ENCODE results near the gene SAMD10. TPM values are rescaled to one million over a fixed set of nuclear protein-coding genes. Genes with fewer than 3 reads are reported as not detected.

Gene SAMD10
- total and polyA plus RNA-seq, 5 donors, result 3.3 to 4.9 (median 3.9) TPM

Small RNAs within 50 kb of the gene (microRNA-seq; reads per million reads assigned to microRNA genes)
- 0 to 0.84 reads per million in 2 donors for gene MIR1914
- gene MIR647, result 0 reads per million in 2 donors

Other genes starting within 250 kb of the SAMD10 start
- gene LIME1, start 243.0 kb downstream of the SAMD10 start, total RNA-seq, result 1 to 10 TPM; 2.1 to 2.9 (median 2.7) TPM
- 2.7 TPM for gene LIME1, start 243.0 kb downstream of the SAMD10 start, polyA plus RNA-seq
- 10 to 100 TPM; 42.7 to 69.1 (median 50.1) TPM for gene SLC2A4RG, start 239.9 kb downstream of the SAMD10 start, total RNA-seq
- gene SLC2A4RG, start 239.9 kb downstream of the SAMD10 start, polyA plus RNA-seq, result 39.2 TPM
- gene ZBTB46, start 148.4 kb downstream of the SAMD10 start, total RNA-seq, result 10 to 100 TPM; 14.4 to 18.1 (median 16.3) TPM
- 6.7 TPM for gene ZBTB46, start 148.4 kb downstream of the SAMD10 start, polyA plus RNA-seq
- not detected for gene ABHD16B, start 118.1 kb downstream of the SAMD10 start, total RNA-seq
- gene ABHD16B, start 118.1 kb downstream of the SAMD10 start, polyA plus RNA-seq, result 0.54 TPM
- 10 to 100 TPM; 62.1 to 73.5 (median 63.6) TPM for gene TPD52L2, start 114.4 kb downstream of the SAMD10 start, total RNA-seq
- gene TPD52L2, start 114.4 kb downstream of the SAMD10 start, polyA plus RNA-seq, result 52.3 TPM
- gene DNAJC5, start 84.5 kb downstream of the SAMD10 start, total RNA-seq, result 10 to 100 TPM; 43.1 to 51.0 (median 49.9) TPM
- 32.2 TPM for gene DNAJC5, start 84.5 kb downstream of the SAMD10 start, polyA plus RNA-seq
- 10 to 100 TPM; 35.5 to 47.0 (median 44.0) TPM for gene UCKL1, start 23.2 kb downstream of the SAMD10 start, total RNA-seq
- gene UCKL1, start 23.2 kb downstream of the SAMD10 start, polyA plus RNA-seq, result 36.5 TPM
- 10 to 100 TPM; 12.3 to 16.1 (median 13.6) TPM for gene ZNF512B, start 9.7 kb downstream of the SAMD10 start, total RNA-seq
- gene ZNF512B, start 9.7 kb downstream of the SAMD10 start, polyA plus RNA-seq, result 9.8 TPM
- 10 to 100 TPM; 42.5 to 44.7 (median 43.5) TPM for gene PRPF6, start 1.5 kb upstream of the SAMD10 start, total RNA-seq
- gene PRPF6, start 1.5 kb upstream of the SAMD10 start, polyA plus RNA-seq, result 29.6 TPM
- gene C20orf204, start 56.5 kb upstream of the SAMD10 start, total RNA-seq, result under 1 TPM; 0.21 to 0.82 (median 0.49) TPM
- gene C20orf204, start 56.5 kb upstream of the SAMD10 start, polyA plus RNA-seq, result 0.36 TPM
- 10 to 100 TPM; 28.7 to 42.1 (median 41.1) TPM for gene SOX18, start 70.0 kb upstream of the SAMD10 start, total RNA-seq
- 26.8 TPM for gene SOX18, start 70.0 kb upstream of the SAMD10 start, polyA plus RNA-seq
- gene TCEA2, start 83.6 kb upstream of the SAMD10 start, total RNA-seq, result 10 to 100 TPM; 46.3 to 52.0 (median 50.0) TPM
- 38.3 TPM for gene TCEA2, start 83.6 kb upstream of the SAMD10 start, polyA plus RNA-seq
- gene RGS19, start 99.9 kb upstream of the SAMD10 start, total RNA-seq, result 1 to 10 TPM; 6.3 to 9.1 (median 8.3) TPM
- 5.8 TPM for gene RGS19, start 99.9 kb upstream of the SAMD10 start, polyA plus RNA-seq
- 1 to 10 TPM in 2 of 4 donors, under 1 TPM in 2; 0.50 to 1.3 (median 1.1) TPM for gene OPRL1, start 100.4 kb upstream of the SAMD10 start, total RNA-seq
- 0.81 TPM for gene OPRL1, start 100.4 kb upstream of the SAMD10 start, polyA plus RNA-seq
- gene LKAAEAR1, start 104.8 kb upstream of the SAMD10 start, total RNA-seq, result under 1 TPM in 3 of 4 donors, not detected in 1; 0.29 to 0.65 (median 0.50) TPM
- 0.41 TPM for gene LKAAEAR1, start 104.8 kb upstream of the SAMD10 start, polyA plus RNA-seq
- gene NPBWR2, start 127.9 kb upstream of the SAMD10 start, total RNA-seq, result not detected
- gene NPBWR2, start 127.9 kb upstream of the SAMD10 start, polyA plus RNA-seq, result not detected
- 1 to 10 TPM in 3 of 4 donors, under 1 TPM in 1; 0.31 to 1.5 (median 1.3) TPM for gene MYT1, start 184.8 kb upstream of the SAMD10 start, total RNA-seq
- 0.57 TPM for gene MYT1, start 184.8 kb upstream of the SAMD10 start, polyA plus RNA-seq

All from right cardiac atrium (tissue), 5 donors.